SW480 (cell line): ENCODE results near the gene C11orf16.
"Not testable (repeated sequence)": the region's sequence is repeated elsewhere in the genome, so short reads cannot be mapped to it uniquely, and the experiment has no call there.

Experiments used
- DNase-seq: peaks from one replicate; pipeline ENCODE4 v3.0.0-alpha.2; 2016; ENCODE audit warnings: low spot score

C11orf16 gene

GRCh38 chr11:8935789-8936188 lies 3.0 kb upstream of the C11orf16 start:
- DNase-seq: not testable (repeated sequence)

- DNase-seq: peak; percentile 72
Measured at GRCh38 chr11:8934742-8935488, 2.2 kb upstream of the C11orf16 start.

- DNase-seq: no peak
Measured at GRCh38 chr11:8933931-8934330, 1.2 kb upstream of the C11orf16 start.

- DNase-seq: no peak
Measured at GRCh38 chr11:8930456-8931175, 2.1 kb downstream of the C11orf16 start.

- no peak for DNase-seq
Measured at GRCh38 chr11:8928981-8929615, 3.6 kb downstream of the C11orf16 start.

GRCh38 chr11:8928205-8928604 lies 4.5 kb downstream of the C11orf16 start:
- no peak for DNase-seq

GRCh38 chr11:8927233-8927632 lies 5.5 kb downstream of the C11orf16 start:
- DNase-seq: no peak

- no peak for DNase-seq
Measured at GRCh38 chr11:8926236-8926635, 6.5 kb downstream of the C11orf16 start.

- no peak for DNase-seq
Measured at GRCh38 chr11:8925711-8926110, 7.0 kb downstream of the C11orf16 start.

- no peak for DNase-seq
Measured at GRCh38 chr11:8922691-8923090, 10.1 kb downstream of the C11orf16 start.

GRCh38 chr11:8917157-8917825 lies 15.5 kb downstream of the C11orf16 start:
- peak; percentile 49 for DNase-seq

- DNase-seq: no peak
Measured at GRCh38 chr11:8914661-8915018, 18.1 kb downstream of the C11orf16 start.

- DNase-seq: peak; percentile 55
Measured at GRCh38 chr11:8913961-8914660, 18.6 kb downstream of the C11orf16 start.

GRCh38 chr11:8911029-8911823 lies 21.5 kb downstream of the C11orf16 start, which contains the start of gene AKIP1:
Gene AKIP1 (plus strand): TSS chr11:8911189. CDS start chr11:8911450, 261 bp downstream.
- DNase-seq: peak; percentile 94

- DNase-seq: peak; percentile 34
Measured at GRCh38 chr11:8910649-8911026, 22.1 kb downstream of the C11orf16 start.

GRCh38 chr11:8908099-8908498 lies 24.6 kb downstream of the C11orf16 start:
- DNase-seq: no peak

- DNase-seq: no peak
Measured at GRCh38 chr11:8907116-8907515, 25.6 kb downstream of the C11orf16 start.

- DNase-seq: no peak
Measured at GRCh38 chr11:8905528-8906165, 27.1 kb downstream of the C11orf16 start.

- no peak for DNase-seq
Measured at GRCh38 chr11:8899119-8899753, 33.5 kb downstream of the C11orf16 start.

- not testable (repeated sequence) for DNase-seq
Measured at GRCh38 chr11:8891185-8891584, 41.6 kb downstream of the C11orf16 start.
